NCI-H69 (cell line): Measurements from ENCODE around the gene CCDC92B.
"Not testable (repeated sequence)": the region's sequence is repeated elsewhere in the genome, so short reads cannot be mapped to it uniquely, and the experiment has no call there.

Source experiments
- DNase-seq: peaks from one replicate; lab custom pipeline; 2025; lab: John Stamatoyannopoulos, UW

CCDC92B gene

DNA sequence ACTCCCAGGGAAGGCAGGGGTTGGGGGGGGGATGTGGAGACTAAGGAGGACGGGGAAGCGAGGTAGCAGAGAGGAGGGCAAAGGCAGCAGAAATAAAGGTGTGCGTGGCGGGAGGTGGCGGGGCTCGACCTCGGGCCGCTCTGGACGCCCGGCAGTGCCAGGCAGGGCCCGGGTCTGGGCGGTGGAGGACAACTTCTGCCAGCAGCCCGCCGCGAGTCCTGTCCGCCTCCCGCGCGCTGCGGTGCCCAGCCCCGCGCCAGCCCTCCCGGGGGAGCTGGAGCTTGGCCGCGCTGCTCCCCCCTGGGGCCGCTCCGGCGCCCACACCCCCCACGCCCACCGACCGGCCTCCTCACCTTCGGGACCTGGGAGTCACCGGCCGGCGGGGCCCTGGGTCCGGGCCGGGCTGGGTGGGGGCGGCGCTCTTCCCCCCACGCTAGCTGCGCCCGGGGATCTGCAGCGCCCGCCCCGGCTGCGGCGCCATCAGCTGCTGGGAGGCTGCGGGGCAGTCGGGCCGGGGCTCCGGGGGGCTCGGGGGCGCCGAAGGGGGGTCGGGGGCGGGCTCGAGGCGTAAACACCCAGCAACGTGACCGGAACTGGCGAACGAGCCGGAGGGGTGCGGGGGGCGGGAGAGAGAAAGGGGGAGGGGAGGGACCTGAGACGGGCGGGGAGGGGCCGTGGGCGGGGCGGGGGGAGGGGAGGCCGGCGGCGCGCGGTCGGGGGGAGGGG, at the start of gene CCDC92B:
CCDC92B (minus strand) TSS at position 595 of the 726 bp plus-strand sequence. CDS start 14,507 bp downstream, outside the sequence.
- DNase-seq, result peak; percentile 70

DNA sequence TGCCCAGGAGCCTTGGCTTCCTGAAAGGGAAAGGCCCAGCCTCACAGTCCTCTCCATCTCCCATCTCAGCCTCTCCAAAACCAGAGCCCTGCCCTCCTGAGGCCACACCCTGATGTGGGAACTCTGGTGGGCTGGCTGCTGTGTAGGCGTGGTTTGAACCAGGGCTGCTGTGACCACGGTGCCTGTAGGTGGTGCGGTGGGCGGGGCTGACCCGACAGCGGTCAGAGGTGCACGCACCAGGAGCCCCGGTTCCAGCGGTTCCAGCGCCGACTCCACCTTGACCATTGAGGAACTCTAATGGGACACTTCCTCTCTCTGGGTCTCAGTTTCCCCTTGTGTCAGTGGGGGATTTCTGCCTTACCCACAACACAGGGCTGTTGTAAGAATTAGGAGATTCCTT, 49.2 kb upstream of the CCDC92B start:
- DNase-seq, result no peak

DNA sequence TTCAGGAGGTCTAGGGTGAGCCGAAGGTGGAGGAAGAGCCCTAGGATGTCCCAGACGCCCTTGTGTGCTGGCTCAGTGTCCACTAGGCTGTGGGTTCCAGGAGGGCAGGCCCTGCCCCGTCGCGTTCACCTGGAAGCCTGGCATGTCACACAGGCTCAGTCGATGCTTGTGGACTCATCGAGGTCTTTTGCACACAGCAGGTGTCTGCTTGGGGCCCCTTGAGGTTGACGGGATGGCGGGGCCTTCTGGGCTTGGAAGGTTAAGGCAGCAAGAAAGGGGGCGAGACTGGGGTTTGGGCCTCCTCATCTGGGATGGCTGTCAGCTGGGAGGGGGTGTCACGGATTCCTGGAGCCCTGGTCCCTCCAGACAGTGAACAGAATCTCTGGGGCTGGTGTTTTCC, 48.7 kb upstream of the CCDC92B start:
- no peak for DNase-seq

DNA sequence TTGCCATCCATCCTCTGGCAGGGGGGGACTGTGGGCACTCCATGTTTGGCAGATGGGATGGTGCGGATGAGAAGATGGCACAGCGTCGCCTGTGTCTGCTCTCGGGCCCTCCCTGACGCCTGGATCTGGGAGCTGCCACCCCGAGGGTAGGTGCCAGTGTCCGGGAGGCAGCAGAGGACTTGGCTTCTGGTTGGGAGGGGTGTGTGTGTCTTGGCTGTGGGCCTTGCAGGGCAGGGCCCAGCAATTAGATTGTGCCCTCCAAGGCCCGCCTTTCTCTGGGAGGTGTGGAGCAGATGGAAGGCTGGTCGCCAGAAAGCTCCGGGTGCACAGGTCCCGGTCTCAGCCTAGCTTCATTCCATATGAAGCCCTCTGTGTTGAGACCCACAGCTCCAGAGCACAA, 48.2 kb upstream of the CCDC92B start:
- peak; percentile 56 for DNase-seq

DNA sequence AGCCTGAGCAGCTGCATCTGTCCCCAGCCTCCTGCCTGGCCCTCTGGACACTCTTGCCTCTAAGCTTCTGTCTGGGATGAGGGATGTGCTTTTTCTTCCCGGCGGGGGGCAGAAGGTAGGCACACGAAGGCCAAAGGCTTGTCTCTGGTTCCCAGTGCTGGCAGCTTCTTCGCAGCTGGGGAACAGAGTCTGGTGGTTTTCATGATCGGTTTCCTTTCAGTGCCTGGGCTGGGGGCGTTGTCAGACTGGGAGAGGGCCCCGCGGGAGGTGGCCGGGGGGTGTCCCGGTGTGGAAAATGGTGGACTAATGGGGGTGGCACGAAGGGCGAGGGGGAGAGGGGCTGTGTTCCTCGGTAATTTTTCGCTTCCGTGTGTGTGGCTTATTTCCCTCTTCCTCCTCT, 47.8 kb upstream of the CCDC92B start:
- no peak for DNase-seq

DNA sequence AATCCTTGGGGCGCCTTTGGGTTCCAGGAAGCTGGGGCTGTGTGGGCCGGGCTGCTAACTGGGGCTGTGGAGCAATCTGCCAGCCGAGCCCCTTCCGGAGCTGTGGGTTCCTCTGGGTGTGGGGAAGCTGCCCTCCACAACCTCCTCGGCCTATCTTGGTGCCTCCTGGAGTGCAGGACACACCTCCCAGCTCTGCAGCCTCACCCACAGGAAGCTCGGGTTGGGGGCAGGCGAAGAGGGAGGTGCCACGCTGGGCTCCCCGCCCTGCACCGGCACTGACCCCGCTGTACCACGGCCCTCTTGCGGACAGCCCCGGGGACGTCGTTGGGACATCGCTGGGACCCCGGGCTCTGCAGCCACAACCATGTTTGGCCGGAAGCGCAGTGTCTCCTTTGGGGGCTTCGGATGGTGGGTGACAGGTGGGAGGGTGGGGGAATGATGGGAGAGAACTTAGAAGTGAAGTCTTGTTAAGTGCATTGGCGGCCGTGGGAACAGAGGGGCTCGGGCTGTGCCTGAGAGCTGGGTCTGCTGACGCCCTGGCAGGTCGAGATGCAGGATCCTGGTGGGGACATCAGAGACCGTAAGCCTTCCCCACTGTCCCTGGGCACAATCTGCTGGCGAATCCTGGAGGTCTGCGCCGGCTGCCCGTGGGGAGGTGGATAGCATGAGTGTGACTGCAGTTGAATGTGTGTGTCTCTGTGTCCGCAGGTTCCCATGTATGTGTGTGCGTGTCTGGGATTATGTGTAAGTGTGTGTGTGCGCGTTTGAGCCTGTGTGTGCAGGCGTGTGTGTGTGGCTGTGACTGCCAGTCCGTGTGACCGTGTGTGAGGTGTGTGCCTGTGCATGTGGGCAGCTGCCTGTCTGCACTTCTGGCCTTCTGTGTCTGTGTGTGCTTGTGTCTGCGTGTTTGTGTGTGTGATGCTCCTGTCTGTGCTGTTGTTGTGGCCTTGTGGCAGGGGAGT, 47.0 kb upstream of the CCDC92B start, which contains the start of gene RAP1GAP2:
RAP1GAP2 (plus strand) TSS at position 275 of the 962 bp plus-strand sequence; CDS start at position 365, 90 bp downstream.
- DNase-seq, result no peak

DNA sequence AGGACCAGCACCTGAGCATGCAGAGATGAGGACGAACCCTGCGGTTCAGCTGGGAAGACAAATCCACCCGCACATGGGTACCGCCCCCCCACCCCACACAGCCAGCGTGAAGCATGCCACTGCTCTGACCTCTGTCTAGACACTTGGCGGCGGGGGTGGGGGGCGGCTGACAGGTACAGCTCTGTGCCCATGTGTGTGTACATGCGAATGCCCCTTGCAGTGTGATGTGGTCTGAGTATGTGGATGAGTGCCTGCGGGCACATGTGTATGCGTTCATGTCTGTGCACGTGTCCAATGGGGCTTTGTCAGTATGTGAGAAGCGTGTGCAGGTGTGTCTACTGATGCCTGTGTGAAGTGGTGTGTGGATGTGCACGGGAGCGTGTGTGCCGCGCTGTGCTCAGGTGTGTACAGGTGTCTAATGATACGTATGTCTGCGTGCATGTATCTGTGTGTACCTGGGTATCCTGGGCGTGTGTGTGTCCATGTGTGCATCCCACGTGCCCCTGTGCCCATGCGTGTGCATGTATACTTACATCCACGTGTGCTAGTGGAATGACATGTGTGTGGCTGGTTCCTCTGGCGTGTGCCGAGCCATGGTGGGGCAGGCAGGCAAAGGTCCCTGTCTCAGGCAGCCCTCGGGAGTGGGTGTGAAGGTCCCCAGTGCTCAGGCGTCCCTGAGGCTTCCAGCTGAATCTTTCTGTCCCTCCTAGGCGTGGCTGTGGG, 46.1 kb upstream of the CCDC92B start:
- DNase-seq, result no peak

DNA sequence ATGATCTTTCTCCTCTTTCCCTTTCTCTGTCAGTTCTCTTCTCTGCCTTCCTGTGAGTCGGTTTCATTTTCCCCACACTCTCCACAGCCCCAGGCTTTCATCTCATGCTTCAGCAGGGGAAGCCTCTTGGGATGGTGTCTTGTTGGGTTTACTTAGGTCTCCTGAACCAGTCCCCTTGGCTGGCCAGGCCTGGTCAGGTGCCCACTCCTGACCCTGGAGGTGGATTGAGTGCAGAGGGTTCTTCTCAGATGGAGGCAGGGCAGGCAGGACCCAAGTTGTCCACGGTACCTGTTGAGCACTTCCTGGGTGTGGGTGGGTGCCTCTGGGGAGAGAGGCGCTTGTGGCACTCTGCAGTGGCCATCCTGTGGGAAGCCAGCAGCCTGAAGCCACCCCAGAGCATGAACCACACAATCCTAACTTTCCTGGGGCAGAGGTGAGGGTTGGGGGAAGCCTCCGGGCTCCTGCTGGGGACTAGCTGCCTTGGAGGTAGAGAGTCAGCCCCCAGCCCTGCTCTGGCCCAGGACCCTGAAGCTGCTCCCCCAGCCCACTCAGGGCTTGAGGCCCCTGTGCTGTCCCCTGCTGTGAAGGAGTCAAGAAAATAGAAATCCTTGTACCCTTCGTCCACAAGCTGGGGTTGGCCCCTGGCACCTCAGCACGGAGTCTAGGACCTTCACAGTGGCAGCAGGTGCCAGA, 44.8 kb upstream of the CCDC92B start:
- DNase-seq, result no peak

DNA sequence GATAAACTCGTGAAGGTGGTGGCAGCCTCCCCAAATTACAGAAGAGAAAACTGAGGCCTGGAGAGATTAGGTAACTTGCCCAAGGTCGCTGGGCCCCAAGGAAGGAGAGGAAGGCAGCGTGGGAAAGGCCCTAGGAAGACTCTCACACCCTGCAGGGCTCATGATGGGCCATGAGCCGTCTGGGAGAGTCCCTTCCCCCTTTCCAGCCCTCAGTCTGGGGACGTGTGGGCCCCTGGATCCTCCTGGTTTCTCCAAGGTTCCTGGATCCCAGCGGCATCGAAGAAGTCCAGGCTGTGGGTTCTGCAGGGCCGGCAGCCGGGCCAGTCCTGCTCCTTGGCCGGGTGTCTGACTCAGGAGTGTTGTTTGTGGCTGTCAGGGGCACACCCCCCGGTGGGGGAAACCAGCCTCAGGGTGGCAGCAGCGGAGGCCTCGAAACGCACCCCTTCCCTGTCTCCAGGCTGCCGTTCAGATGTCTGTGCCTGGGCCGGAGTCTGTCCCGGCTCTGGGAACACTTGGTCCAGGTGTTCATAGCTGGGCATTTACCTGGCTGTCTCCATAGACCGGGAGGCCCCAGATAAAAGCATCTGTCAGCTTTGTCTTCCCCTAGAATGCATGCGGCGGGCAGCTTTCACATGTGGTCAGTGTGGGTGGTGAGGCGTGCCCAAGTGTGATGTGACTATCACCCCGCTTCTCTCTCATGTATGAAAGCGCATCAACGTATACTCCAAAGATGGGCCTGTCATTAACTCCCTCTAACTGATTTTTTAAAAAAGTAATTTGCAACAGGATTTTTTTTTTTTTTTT, 43.1 kb upstream of the CCDC92B start:
- no peak for DNase-seq

DNA sequence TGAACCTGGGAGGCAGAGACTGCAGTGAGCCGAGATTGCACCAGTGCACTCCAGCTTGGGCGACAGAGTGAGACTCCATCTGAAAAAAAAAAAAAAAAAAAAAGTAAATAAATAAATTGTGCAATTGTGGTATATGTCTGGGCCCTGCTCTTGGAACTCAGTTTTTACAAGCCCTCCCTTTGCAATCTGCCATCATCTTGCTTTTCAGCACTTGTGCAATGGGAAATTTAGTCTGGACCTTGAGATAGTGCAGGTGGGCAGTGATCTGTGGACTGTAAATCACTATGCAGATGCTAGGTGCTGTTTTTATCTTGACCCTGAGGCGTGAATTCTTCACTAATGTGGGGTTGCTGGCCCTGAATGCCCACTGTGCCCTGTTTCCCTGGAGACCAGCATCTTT, 40.2 kb upstream of the CCDC92B start:
- no peak for DNase-seq

DNA sequence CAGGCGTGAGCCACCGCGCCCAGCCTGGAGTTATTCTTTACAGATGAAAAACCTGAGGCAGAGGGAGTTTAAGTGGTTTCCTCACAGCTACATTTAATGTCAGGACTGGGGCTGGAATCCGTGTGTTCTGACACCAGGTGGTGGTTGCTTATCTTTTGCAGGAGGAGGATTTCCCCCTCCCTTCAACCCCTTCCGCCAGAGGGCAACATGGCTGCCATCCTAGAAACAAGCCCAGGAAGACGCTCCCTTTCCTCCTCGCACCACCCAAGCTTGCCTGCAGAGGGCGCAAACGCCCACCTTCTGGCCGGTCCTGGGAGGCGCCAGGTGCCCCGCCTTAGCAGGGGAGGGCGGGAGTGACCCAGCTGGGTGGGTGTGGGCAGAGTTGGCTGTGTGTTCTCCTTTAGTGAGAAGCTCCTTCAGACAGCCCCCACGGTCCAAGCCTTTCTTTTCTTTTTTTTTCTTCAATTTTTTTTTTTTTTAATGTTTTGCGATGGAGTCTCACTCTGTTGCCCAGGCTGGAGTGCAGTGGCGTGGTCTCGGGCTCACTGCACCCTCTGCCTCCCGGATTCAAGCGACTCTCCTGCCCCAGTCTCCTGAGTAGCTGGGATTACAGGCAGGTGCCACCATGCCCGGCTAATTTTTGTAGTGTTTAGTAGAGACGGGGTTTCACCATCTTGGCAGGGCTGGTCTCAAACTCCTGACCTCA, 36.9 kb upstream of the CCDC92B start:
- DNase-seq, result peak; percentile 88

DNA sequence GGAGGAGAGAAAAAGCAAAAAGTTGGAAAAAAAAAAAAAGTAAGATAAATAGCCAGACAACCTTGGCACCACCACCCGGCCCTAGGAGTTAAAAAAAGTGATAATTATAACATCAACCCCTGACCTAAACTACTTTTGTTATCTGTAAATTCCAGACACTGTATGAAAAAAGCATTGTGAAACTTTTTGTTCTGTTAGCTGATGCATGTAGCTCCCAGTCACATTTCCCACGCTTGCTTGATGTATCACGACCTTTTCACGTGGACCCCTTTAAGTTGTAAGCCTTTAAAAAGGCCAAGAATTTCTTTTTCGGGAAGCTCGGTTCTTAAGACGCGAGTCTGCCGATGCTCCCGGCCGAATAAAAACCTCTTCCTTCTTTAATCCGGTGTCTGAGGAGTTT, 35.9 kb upstream of the CCDC92B start:
- DNase-seq, result not testable (repeated sequence)

DNA sequence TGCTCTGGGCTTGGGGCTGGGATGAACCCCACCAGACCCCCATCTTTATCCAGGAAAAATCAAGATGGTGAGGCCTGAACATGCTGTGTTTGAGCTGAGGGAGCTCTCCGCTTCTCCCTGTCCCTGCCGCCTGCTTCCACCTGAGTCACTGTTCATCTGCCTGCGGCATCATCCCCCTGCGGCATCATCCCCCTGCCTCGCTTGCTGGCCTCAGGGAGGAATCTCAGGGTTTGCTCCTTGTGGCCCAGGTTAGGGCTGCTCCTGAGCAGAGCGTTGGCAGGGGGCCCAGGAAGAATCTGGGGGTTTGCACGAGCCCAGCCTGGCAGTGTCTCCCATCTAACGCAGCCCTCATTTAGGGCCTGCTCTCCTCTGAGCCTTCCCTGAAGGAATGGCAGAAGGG, 35.4 kb upstream of the CCDC92B start:
- DNase-seq, result no peak

DNA sequence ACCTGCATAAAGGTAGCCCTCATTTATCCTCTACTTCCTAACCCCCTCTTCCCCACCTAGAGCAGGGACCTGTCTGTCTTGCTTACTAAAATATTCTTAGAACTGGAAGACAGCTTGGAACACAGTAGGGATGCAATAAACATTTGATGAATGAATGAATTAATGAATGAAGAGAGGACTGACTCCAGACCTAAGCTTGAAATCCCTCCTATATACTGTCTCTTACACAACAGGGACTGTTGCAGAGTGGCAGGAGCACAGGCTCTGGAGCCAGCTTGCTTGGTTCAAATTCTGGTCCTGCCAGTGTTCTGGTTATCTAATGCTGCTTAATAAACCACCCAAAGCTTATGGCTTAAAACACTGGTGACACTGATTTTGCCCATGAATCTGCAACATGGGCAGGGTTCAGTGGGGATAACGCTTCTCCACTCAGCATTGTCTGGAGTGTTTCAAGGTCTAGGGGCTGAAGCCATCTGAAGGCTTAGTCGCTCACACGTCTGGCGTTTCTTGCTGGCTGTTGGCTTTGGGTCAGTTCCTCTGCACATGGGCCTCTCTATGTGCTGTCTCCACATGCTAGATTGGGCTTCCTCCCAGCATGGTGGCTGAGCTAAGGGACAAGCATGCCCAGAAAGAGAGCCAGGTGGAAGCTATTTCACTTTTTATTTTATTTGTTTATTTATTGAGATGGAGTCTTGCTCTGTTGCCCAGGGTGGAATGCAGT, 34.0 kb upstream of the CCDC92B start:
- no peak for DNase-seq

DNA sequence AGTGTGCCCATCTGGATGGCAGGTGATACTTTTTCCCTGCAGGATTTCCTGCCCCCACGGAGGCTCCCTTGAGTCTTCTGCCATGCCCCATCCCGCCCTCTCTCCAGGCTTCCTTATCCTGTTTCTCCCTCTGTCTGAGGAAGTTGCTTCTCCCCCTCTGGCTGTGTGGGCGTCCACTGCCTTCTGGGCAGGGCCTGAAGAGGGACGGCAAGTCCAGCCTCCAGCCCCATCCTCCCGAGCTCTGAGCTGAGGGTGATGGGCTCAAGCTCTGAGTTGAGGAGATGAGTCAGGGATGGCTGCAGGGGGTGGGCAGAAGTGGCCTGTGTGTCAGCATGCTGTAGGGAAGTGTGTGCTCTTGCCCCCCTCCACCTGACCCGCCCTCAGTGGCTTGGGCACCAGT, 32.6 kb upstream of the CCDC92B start:
- peak; percentile 30 for DNase-seq

DNA sequence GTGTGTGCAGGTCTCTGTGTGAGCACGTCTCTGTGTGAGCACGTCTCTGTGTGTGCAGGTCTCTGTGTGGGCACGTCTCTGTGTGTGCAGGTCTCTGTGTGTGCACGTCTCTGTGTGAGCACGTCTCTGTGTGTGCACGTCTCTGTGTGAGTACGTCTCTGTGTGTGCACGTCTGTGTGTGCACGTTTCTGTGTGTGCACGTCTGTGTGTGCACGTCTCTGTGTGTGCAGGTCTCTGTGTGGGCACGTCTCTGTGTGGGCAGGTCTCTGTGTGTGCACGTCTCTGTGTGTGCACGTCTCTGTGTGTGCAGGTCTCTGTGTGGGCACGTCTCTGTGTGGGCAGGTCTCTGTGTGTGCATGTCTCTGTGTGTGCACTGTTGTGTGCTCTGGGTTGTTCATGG, 32.1 kb upstream of the CCDC92B start:
- DNase-seq, result not testable (repeated sequence)

DNA sequence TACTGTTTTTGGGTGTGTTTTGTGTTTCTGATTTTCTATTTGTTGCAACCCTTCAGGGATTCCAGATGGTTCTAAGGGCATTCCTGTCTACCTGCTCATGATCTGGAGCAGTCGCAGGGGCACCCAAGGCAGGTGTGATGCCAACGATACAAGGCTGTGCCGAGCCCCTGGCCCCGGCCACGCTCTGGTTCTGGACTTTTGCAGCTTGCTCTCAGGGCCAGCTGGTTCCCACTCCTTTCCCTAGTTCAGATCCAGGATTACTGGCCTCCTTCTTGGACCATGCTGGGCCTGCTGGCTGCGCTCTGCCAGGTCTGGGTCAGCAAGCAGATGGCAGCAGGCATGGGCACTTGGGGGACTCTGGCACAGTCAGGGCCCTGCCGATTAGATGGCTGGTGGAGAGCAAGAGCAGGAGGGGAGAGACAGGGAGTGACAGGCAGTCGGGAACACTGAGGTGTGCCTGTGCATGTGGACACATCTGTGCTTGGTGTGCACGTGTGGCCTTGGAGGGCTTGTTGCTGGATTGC, 31.5 kb upstream of the CCDC92B start:
- DNase-seq, result no peak

DNA sequence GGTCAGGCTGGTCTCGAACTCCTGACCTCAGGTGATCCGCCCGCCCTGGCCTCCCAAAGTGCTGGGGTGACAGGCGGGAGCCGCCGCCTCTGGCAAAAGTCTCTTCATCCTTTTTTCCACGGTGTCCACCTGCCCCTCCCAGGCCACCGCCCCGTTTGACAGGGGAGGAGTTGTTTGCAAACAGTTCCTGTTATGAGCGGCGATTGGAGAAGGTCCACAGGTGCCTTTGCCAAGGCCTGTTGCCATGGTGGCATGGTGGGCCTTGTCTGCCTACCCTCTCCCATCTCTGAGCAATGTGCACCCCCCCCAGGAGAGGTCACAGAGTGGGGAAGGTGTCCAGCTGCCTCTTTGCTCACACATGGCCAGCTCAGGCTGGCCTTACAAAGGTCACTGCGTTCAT, 30.8 kb upstream of the CCDC92B start:
- DNase-seq, result no peak

DNA sequence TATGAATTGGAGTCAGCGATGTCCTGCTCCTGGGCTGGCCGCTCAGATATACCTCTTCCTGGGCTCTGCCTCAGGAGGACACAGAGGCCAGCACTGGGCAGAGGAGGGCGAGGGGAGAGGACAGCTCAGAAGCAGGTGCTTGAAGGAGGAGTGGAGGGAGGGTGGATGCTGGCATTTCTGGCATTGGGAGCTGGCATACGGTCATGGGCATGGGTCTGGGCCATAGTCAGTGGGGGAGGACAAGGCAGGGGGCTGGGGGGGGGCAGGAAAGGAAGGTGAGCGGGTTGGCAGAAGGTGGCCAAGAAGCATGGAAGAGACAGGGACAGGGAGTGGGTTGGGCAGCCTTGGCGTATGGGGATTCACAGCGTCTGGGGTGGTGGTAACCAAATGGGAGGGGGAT, 30.1 kb upstream of the CCDC92B start:
- no peak for DNase-seq
